Endothelial cell of umbilical vein (primary cell): Measurements from ENCODE around the gene REPIN1.

Source experiments
- EZH2 ChIP-seq: IDR thresholded peaks from 2 replicates; pipeline ENCODE4 v1.6.1; 2012; ENCODE audit warnings: borderline replicate concordance, low read depth, mild to moderate bottlenecking, moderate library complexity, low read length, inconsistent platforms; ENCODE audit not compliant: severe bottlenecking
- MAX ChIP-seq: IDR thresholded peaks from 2 replicates; pipeline ENCODE4 v1.6.1; 2011; ENCODE audit not compliant: insufficient read depth, insufficient read length
- POLR2A ChIP-seq: IDR thresholded peaks from 2 replicates; pipeline ENCODE4 v1.6.1; 2012; ENCODE audit warnings: low read depth, mild to moderate bottlenecking, control low read depth, low read length
- POLR2AphosphoS5 ChIP-seq: IDR thresholded peaks from 2 replicates; pipeline ENCODE4 v1.6.1; 2012; ENCODE audit warnings: low read depth, mild to moderate bottlenecking, control low read depth, low read length, moderate library complexity; ENCODE audit not compliant: insufficient read depth
- TF ChIP-seq, protein P1 (sequence below), 2 donors: IDR thresholded peaks; 1 replicate in 1 of 2; 2 replicates in 1 of 2; pipeline ENCODE4 v1.5.1; 2011; ENCODE audit warnings: low read length in 2 of 2, mild to moderate bottlenecking in 2 of 2, moderate library complexity in 2 of 2, control low read depth in 1 of 2, inconsistent platforms in 1 of 2, low read depth in 1 of 2; ENCODE audit not compliant: insufficient read depth in 1 of 2; ENCODE audit errors: extremely low read depth in 1 of 2

DNA sequence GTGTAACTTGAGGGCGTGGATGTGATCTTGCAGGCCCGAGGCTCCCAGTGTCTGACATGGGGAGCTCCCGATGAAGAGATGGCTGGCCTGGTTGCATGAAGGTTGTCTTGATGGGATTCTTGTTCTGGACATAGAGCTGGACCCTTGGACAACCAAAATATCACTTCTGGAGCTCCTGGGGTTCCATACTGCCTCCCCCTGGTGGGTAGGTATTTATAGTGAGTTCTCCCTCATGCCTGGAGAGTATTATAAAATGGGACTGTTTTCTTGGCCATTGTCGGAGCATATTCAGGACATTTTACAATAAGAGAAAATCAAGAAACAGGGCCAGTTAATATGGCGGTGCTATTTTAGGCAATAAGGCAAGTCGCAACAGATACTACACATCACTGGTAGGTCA lies 49.2 kb downstream of the REPIN1 start:
- TF ChIP-seq POLR2AphosphoS5 (no peak), POLR2A (no peak), EZH2 (no peak), MAX (no peak)
- TF ChIP-seq, protein P1, sequence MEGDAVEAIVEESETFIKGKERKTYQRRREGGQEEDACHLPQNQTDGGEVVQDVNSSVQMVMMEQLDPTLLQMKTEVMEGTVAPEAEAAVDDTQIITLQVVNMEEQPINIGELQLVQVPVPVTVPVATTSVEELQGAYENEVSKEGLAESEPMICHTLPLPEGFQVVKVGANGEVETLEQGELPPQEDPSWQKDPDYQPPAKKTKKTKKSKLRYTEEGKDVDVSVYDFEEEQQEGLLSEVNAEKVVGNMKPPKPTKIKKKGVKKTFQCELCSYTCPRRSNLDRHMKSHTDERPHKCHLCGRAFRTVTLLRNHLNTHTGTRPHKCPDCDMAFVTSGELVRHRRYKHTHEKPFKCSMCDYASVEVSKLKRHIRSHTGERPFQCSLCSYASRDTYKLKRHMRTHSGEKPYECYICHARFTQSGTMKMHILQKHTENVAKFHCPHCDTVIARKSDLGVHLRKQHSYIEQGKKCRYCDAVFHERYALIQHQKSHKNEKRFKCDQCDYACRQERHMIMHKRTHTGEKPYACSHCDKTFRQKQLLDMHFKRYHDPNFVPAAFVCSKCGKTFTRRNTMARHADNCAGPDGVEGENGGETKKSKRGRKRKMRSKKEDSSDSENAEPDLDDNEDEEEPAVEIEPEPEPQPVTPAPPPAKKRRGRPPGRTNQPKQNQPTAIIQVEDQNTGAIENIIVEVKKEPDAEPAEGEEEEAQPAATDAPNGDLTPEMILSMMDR (IDR thresholded peaks at IDR 0.05; ENCODE audit: extremely low read depth in 1 of 2, insufficient read depth in 1 of 2, low read depth in 1 of 2, low read length in 2 of 2), result no peak
